Measurements from ENCODE around the gene ENGASE. TPM values are rescaled to one million over a fixed set of nuclear protein-coding genes. Genes with fewer than 3 reads are reported as not detected.

ENGASE gene
- total and polyA plus RNA-seq, 2 donors (not counting 1 experiment from before 2014, with no cell fraction given): 92.1 to 122 TPM

- no peak overlapping the region for H3K4me3 ChIP-seq (ENCODE audit: control extremely low read depth in 1 of 5, extremely low read depth in 1 of 5, insufficient read depth in 1 of 5, low read depth in 2 of 5, low read length in 4 of 5)
- H3K79me2 ChIP-seq (ENCODE audit: control insufficient read depth, insufficient read depth, low read length): no peaks in the 10 kb centered on the region
- CTCF ChIA-PET: interaction anchor here (1.4 kb wide), 1 partner anchor 338 kb away, joined by 3 read pairs; no protein-coding TSS in a partner anchor
- DNase-seq: no peak
- Mint-ChIP-seq H3K4me1 (no peaks in the 10 kb centered on the region), H3K27me3 (peaks cover 35% of the 10 kb centered on the region), H3K27ac (no peak overlapping the region), H3K4me3 (no peak overlapping the region), H3K9me3 (ENCODE audit: insufficient read depth) (peaks cover 8% of the 10 kb centered on the region)
- 44% methylated on average over 1 of the region's 2 CpGs for WGBS (ENCODE audit: insufficient coverage)
- ATAC-seq (ENCODE audit: low read depth): no peak
- intact Hi-C loops (cut with micrococcal nuclease): no loop called here
- no peak overlapping the region for H3K9ac ChIP-seq (ENCODE audit: low read length)
- H3K9me3 ChIP-seq (ENCODE audit: control extremely low read depth in 1 of 3, control insufficient read depth in 2 of 3, insufficient read depth in 1 of 3, low read length in 2 of 3): peaks cover 0 to 20% (median 5%) of the 10 kb centered on the region in 3 donors
- no peaks in the 10 kb centered on the region for H4K20me1 ChIP-seq (ENCODE audit: control insufficient read depth, insufficient read depth, low read length, poor library complexity, severe bottlenecking)
- H3K36me3 ChIP-seq (replicated peaks in 1 of 2; ENCODE audit: control extremely low read depth in 1 of 2, control insufficient read depth in 1 of 2, extremely low read depth in 1 of 2, insufficient read depth in 2 of 2, low read length in 1 of 2): no peaks in the 10 kb centered on the region
- no peak overlapping the region for H3K27ac ChIP-seq (ENCODE audit: low read length in 2 of 2)
- no peak for TF ChIP-seq EZH2 (IDR thresholded peaks at IDR 0.05; ENCODE audit: borderline replicate concordance, insufficient read depth, low read depth, low read length, poor library complexity, severe bottlenecking)
- TF ChIP-seq, protein P1, sequence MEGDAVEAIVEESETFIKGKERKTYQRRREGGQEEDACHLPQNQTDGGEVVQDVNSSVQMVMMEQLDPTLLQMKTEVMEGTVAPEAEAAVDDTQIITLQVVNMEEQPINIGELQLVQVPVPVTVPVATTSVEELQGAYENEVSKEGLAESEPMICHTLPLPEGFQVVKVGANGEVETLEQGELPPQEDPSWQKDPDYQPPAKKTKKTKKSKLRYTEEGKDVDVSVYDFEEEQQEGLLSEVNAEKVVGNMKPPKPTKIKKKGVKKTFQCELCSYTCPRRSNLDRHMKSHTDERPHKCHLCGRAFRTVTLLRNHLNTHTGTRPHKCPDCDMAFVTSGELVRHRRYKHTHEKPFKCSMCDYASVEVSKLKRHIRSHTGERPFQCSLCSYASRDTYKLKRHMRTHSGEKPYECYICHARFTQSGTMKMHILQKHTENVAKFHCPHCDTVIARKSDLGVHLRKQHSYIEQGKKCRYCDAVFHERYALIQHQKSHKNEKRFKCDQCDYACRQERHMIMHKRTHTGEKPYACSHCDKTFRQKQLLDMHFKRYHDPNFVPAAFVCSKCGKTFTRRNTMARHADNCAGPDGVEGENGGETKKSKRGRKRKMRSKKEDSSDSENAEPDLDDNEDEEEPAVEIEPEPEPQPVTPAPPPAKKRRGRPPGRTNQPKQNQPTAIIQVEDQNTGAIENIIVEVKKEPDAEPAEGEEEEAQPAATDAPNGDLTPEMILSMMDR (IDR thresholded peaks at IDR 0.05): no peak
- H2AFZ ChIP-seq (ENCODE audit: insufficient read depth, low read depth, low read length, poor library complexity, severe bottlenecking): no peak overlapping the region
- no peak overlapping the region for H3K4me2 ChIP-seq (replicated peaks; ENCODE audit: low read depth, low read length, poor library complexity, severe bottlenecking)
- POLR2A ChIA-PET: no interaction called here
- no peaks in the 10 kb centered on the region for H3K4me1 ChIP-seq (ENCODE audit: control insufficient read depth in 2 of 2, insufficient read depth in 2 of 2, low read length in 2 of 2)
- H3K27me3 ChIP-seq (replicated peaks in 1 of 4; ENCODE audit: control extremely low read depth in 1 of 4, control insufficient read depth in 3 of 4, insufficient read depth in 4 of 4, low read length in 3 of 4): peaks cover 0 to 4% (median 0%) of the 10 kb centered on the region in 4 experiments
Measured at GRCh38 chr17:79054200-79054960, 20.2 kb upstream of the ENGASE start.

DNA sequence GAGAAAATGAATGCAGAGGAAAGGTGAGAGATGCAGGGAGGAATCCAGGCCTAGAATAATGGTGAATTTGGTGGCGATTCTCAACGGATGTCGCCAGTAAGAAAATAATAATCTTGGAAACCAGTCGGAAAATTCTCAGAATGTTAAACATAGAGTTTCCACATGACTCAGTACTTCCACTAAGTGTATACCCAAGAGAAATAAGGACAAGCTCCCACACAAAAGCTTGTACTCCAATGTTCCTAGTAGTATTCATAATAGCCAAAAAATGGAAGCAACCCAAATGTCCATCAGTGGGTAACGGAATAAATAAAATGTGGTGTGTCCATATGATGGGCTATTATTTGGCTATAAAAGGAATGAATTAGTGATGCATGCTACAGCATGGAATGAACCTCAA, 19.4 kb upstream of the ENGASE start:
- Histone ChIP-seq H4K20me1 (ENCODE audit: control insufficient read depth, insufficient read depth, low read length, poor library complexity, severe bottlenecking) (no peaks in the 10 kb centered on the region), H3K27ac (ENCODE audit: low read length in 2 of 2) (no peak overlapping the region), H3K9ac (ENCODE audit: low read length) (no peak overlapping the region), H3K9me3 (ENCODE audit: control extremely low read depth in 1 of 3, control insufficient read depth in 2 of 3, insufficient read depth in 1 of 3, low read length in 2 of 3) (peaks cover 0 to 17% (median 5%) of the 10 kb centered on the region in 3 donors), H3K4me3 (ENCODE audit: control extremely low read depth in 1 of 5, extremely low read depth in 1 of 5, insufficient read depth in 1 of 5, low read depth in 2 of 5, low read length in 4 of 5) (no peak overlapping the region), H3K36me3 (replicated peaks in 1 of 2; ENCODE audit: control extremely low read depth in 1 of 2, control insufficient read depth in 1 of 2, extremely low read depth in 1 of 2, insufficient read depth in 2 of 2, low read length in 1 of 2) (no peaks in the 10 kb centered on the region), H3K4me2 (replicated peaks; ENCODE audit: low read depth, low read length, poor library complexity, severe bottlenecking) (no peak overlapping the region), H3K27me3 (replicated peaks in 1 of 4; ENCODE audit: control extremely low read depth in 1 of 4, control insufficient read depth in 3 of 4, insufficient read depth in 4 of 4, low read length in 3 of 4) (peaks cover 0 to 4% (median 0%) of the 10 kb centered on the region in 4 experiments), H3K4me1 (ENCODE audit: control insufficient read depth in 2 of 2, insufficient read depth in 2 of 2, low read length in 2 of 2) (no peaks in the 10 kb centered on the region), H3K79me2 (ENCODE audit: control insufficient read depth, insufficient read depth, low read length) (no peaks in the 10 kb centered on the region), H2AFZ (ENCODE audit: insufficient read depth, low read depth, low read length, poor library complexity, severe bottlenecking) (no peak overlapping the region)
- ATAC-seq (ENCODE audit: low read depth) (no peak), DNase-seq (no peak)
- WGBS (ENCODE audit: insufficient coverage): no CpG with 5 or more reads among the region's 5 CpGs
- intact Hi-C loops (cut with micrococcal nuclease): no loop called here
- H3K4me1 Mint-ChIP-seq: no peaks in the 10 kb centered on the region
- CTCF ChIA-PET: no interaction called here
- no peak overlapping the region for H3K27ac Mint-ChIP-seq
- H3K27me3 Mint-ChIP-seq: peaks cover 37% of the 10 kb centered on the region
- peaks cover 8% of the 10 kb centered on the region for H3K9me3 Mint-ChIP-seq (ENCODE audit: insufficient read depth)
- no peak overlapping the region for H3K4me3 Mint-ChIP-seq
- POLR2A ChIA-PET: no interaction called here
- TF ChIP-seq EZH2 (IDR thresholded peaks at IDR 0.05; ENCODE audit: borderline replicate concordance, insufficient read depth, low read depth, low read length, poor library complexity, severe bottlenecking): no peak
- TF ChIP-seq, protein P1 (IDR thresholded peaks at IDR 0.05): no peak
